Keratinocyte (primary cell): ENCODE data around the gene PTRH2. TPM values are rescaled to one million over a fixed set of nuclear protein-coding genes. Genes with fewer than 3 reads are reported as not detected.

Experiments used
- DNase-seq: peaks from one replicate; pipeline ENCODE4 v3.0.0-alpha.2; 2011; ENCODE audit warnings: low read depth, missing footprints, low spot score
- FAIRE-seq: peaks from 2 replicates; lab custom pipeline; 2011; peaks lifted over from hg19 to GRCh38; lab: Jason Lieb, UNC
- H2AFZ ChIP-seq: 2 replicates; pipeline ENCODE4 v1.6.0; 2012; ENCODE audit warnings: low read length, control low read depth, inconsistent platforms; ENCODE audit not compliant: control insufficient read depth
- H3K27ac ChIP-seq: 2 replicates; pipeline ENCODE4 v1.5.1; 2011; ENCODE audit warnings: low read length; ENCODE audit not compliant: control insufficient read depth, insufficient read depth
- H3K27me3 ChIP-seq: 3 replicates; pipeline ENCODE4 v1.6.0; 2011; ENCODE audit warnings: low read length; ENCODE audit not compliant: control insufficient read depth, insufficient read depth; ENCODE audit errors: extremely low read depth
- H3K36me3 ChIP-seq, 2 experiments: 2 replicates in 1 of 2; 3 replicates in 1 of 2; pipeline ENCODE4 v1.5.1; 2011; ENCODE audit warnings: low read length in 2 of 2, mild to moderate bottlenecking in 1 of 2; ENCODE audit not compliant: control insufficient read depth in 2 of 2, insufficient read depth in 2 of 2; ENCODE audit errors: extremely low read depth in 1 of 2
- H3K4me1 ChIP-seq: 3 replicates; pipeline ENCODE4 v1.5.1; 2011; ENCODE audit warnings: low read length; ENCODE audit not compliant: control insufficient read depth, insufficient read depth; ENCODE audit errors: extremely low read depth
- H3K4me2 ChIP-seq: 3 replicates; pipeline ENCODE4 v1.6.0; 2011; ENCODE audit warnings: low read depth, low read length; ENCODE audit not compliant: control insufficient read depth, insufficient read depth; ENCODE audit errors: extremely low read depth
- H3K4me3 ChIP-seq, 3 experiments: fragments of 200-600 bp in 1 of 3; sonication (generic) in 1 of 3; 2 replicates in 2 of 3; 3 replicates in 1 of 3; pipeline ENCODE4 v1.5.1; 2011 to 2016; ENCODE audit warnings: low read length in 3 of 3, mild to moderate bottlenecking in 3 of 3, control low read depth in 2 of 3, inconsistent platforms in 1 of 3, low read depth in 1 of 3, mixed read lengths in 1 of 3, mixed run types in 1 of 3, moderate library complexity in 1 of 3; ENCODE audit not compliant: control insufficient read depth in 2 of 3, insufficient read depth in 2 of 3; ENCODE audit errors: extremely low read depth in 1 of 3
- H3K79me2 ChIP-seq: 2 replicates; pipeline ENCODE4 v1.6.0; 2012; ENCODE audit warnings: low read length; ENCODE audit not compliant: control insufficient read depth, insufficient read depth
- H3K9ac ChIP-seq: 3 replicates; pipeline ENCODE4 v1.6.0; 2011; ENCODE audit warnings: low read length; ENCODE audit not compliant: control insufficient read depth, insufficient read depth; ENCODE audit errors: extremely low read depth
- H3K9me1 ChIP-seq: 3 replicates; pipeline ENCODE4 v1.6.0; 2011; ENCODE audit warnings: low read length; ENCODE audit not compliant: control insufficient read depth, insufficient read depth; ENCODE audit errors: extremely low read depth
- H3K9me3 ChIP-seq: 2 replicates; pipeline ENCODE4 v1.5.1; 2012; ENCODE audit warnings: low read depth, low read length; ENCODE audit not compliant: control insufficient read depth
- H4K20me1 ChIP-seq: 3 replicates; pipeline ENCODE4 v1.6.0; 2011; ENCODE audit warnings: low read length; ENCODE audit not compliant: control insufficient read depth, insufficient read depth; ENCODE audit errors: extremely low read depth
- CTCF ChIP-seq, 3 experiments: IDR thresholded peaks in 1 of 3; conservative IDR thresholded peaks in 1 of 3; optimal IDR thresholded peaks in 1 of 3; 2 replicates in 2 of 3; 3 replicates in 1 of 3; pipeline versions ENCODE3 to v1.5.1; 2011; ENCODE audit warnings: low read length in 3 of 3, mild to moderate bottlenecking in 3 of 3, moderate library complexity in 2 of 3, control low read depth in 1 of 3, inconsistent platforms in 1 of 3; ENCODE audit not compliant: insufficient read depth in 2 of 3; ENCODE audit errors: extremely low read depth in 1 of 3
- EZH2 ChIP-seq: IDR thresholded peaks from one replicate; pipeline ENCODE4 v1.6.1; 2012; ENCODE audit warnings: inconsistent platforms, mild to moderate bottlenecking, low read length, moderate library complexity
- dilution Hi-C: fragments of 300-500 bp; cut with MboI; formaldehyde crosslinking; loops from one replicate; pipeline ENCODE4 v1.7.0; 2020; ENCODE audit warnings: low sequenced_read_pairs; ENCODE audit not compliant: extremely low pct_ligation_motif_present
- polyA plus RNA-seq, 5 experiments: library from polyadenylated mRNA; depleted of rRNA in 3 of 5; stranded (reverse) in 3 of 5; stranded (forward) in 1 of 5; unstranded in 1 of 5; fragments of >200 nt; gene quantifications; 1 replicate in 1 of 5; 2 replicates in 3 of 5; 3 replicates in 1 of 5; pipeline versions ENCODE4 v1.2.1 to v1.2.3, GENCODE V29; 2011 to 2012; ENCODE audit warnings: missing spikeins in 2 of 5, low read depth in 1 of 5, low replicate concordance in 1 of 5

PTRH2 gene
- polyA plus RNA-seq, 1 donor (not counting 4 experiments of a cell fraction or from before 2014, with no cell fraction given): 107 TPM

DNA sequence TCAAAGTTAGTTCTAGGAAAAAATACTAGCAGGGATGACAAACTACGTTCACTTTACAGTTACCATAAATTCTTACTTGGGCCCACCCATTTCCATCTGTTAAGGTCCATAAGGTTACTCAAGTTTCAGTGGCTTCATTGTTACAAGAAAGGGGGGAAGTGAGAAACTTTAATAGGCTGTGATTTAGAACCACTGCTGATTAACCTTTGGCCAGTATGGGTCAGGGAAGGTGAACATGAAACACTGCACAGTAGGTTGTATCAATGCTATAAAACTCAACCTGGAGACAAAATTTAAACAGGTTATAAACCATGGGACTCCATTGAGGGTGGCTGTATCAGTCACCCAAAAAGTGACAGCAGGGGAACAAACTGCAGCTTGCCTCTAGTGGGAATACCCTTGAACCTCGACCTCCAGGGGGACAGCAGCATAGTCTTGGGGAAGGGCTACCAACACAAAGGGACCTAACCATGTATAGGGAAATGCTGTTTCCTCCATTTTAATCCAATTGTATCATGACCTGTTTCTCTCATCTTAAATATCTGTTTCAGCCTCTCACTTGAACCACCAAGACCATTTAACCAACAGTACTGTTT, 10.4 kb downstream of the PTRH2 start:
- Histone ChIP-seq H3K4me2 (no peak overlapping the region), H3K4me3 (no peak overlapping the region), H3K9ac (no peak overlapping the region), H3K36me3 (peaks cover 31 to 48% of the 10 kb centered on the region in 2 experiments), H3K27ac (peak overlapping the region; percentile 66), H4K20me1 (peaks cover 17% of the 10 kb centered on the region), H3K9me1 (no peaks in the 10 kb centered on the region), H3K9me3 (no peaks in the 10 kb centered on the region), H2AFZ (no peak overlapping the region), H3K4me1 (peaks cover 4% of the 10 kb centered on the region), H3K79me2 (peaks cover 80% of the 10 kb centered on the region), H3K27me3 (no peaks in the 10 kb centered on the region)
- FAIRE-seq (no peak), DNase-seq (no peak)
- TF ChIP-seq CTCF (optimal IDR thresholded peaks at IDR 0.05 in 1 of 3, IDR thresholded peaks at IDR 0.05 in 1 of 3, conservative IDR thresholded peaks at IDR 0.05 in 1 of 3; ENCODE audit: extremely low read depth in 1 of 3, insufficient read depth in 2 of 3, low read length in 3 of 3) (no peak), EZH2 (no peak)
- dilution Hi-C loops: no loop called here

- Histone ChIP-seq H3K9me1 (no peaks in the 10 kb centered on the region), H2AFZ (no peak overlapping the region), H3K27me3 (no peaks in the 10 kb centered on the region), H3K4me2 (no peak overlapping the region), H3K36me3 (peaks cover 31 to 51% of the 10 kb centered on the region in 2 experiments), H3K9ac (peak overlapping the region; percentile 24), H3K79me2 (peaks cover 74% of the 10 kb centered on the region), H4K20me1 (peaks cover 17% of the 10 kb centered on the region), H3K9me3 (no peaks in the 10 kb centered on the region), H3K4me1 (peaks cover 4% of the 10 kb centered on the region), H3K27ac (peak overlapping the region; percentile 66), H3K4me3 (no peak overlapping the region)
- DNase-seq: no peak
- dilution Hi-C loops: no loop called here
- FAIRE-seq: no peak
- TF ChIP-seq EZH2 (no peak), CTCF (optimal IDR thresholded peaks at IDR 0.05 in 1 of 3, IDR thresholded peaks at IDR 0.05 in 1 of 3, conservative IDR thresholded peaks at IDR 0.05 in 1 of 3; ENCODE audit: extremely low read depth in 1 of 3, insufficient read depth in 2 of 3, low read length in 3 of 3) (no peak)
Observed at GRCh38 chr17:59695945-59696681, 11.1 kb downstream of the PTRH2 start.
